CD4-positive, CD25-positive, alpha-beta regulatory T cell (primary cell): ENCODE measurements around the gene NME9. TPM values are rescaled to one million over a fixed set of nuclear protein-coding genes. Genes with fewer than 3 reads are reported as not detected.

Source experiments
- ATAC-seq, 2 donors: fragments of 150-1000 bp; cut with Tn5 transposase; one replicate each; pipeline ENCODE4 v1.10.0; 2021; ENCODE audit warnings: low read depth in 2 of 2, moderate number of reproducible peaks in 2 of 2, moderate library complexity in 1 of 2
- DNase-seq, 3 donors: peaks; one replicate each; pipeline versions ENCODE4 v3.0.0 to v3.0.0-alpha.2; 2012 to 2022; ENCODE audit warnings: mixed read lengths in 1 of 3
- H3K27ac ChIP-seq: one replicate; pipeline ENCODE4 v1.7.0; 2013; ENCODE audit warnings: mild to moderate bottlenecking, low read length; ENCODE audit not compliant: insufficient read depth, poor library complexity, severe bottlenecking
- H3K27me3 ChIP-seq: one replicate; pipeline ENCODE4 v1.7.0; 2013; ENCODE audit warnings: low read length; ENCODE audit not compliant: control insufficient read depth, insufficient read depth
- H3K36me3 ChIP-seq: one replicate; pipeline ENCODE4 v1.7.0; 2013; ENCODE audit warnings: mild to moderate bottlenecking, low read length, moderate library complexity; ENCODE audit not compliant: control insufficient read depth, insufficient read depth
- H3K4me1 ChIP-seq: 2 replicates; pipeline ENCODE4 v1.7.0; 2013; ENCODE audit warnings: mild to moderate bottlenecking, low read length; ENCODE audit not compliant: insufficient read depth, control insufficient read depth, poor library complexity, severe bottlenecking
- H3K4me3 ChIP-seq: one replicate; pipeline ENCODE4 v1.7.0; 2013; ENCODE audit warnings: low read depth, mild to moderate bottlenecking, low read length, moderate library complexity
- H3K9me3 ChIP-seq, 2 experiments: 1 replicate in 1 of 2; 2 replicates in 1 of 2; pipeline ENCODE4 v1.7.0; 2013; ENCODE audit warnings: low read length in 2 of 2, mild to moderate bottlenecking in 1 of 2, moderate library complexity in 1 of 2; ENCODE audit not compliant: control insufficient read depth in 2 of 2
- H3K27ac Mint-ChIP-seq, 3 donors: one replicate each; pipeline ENCODE4 v1.8.0; 2020 to 2022; ENCODE audit warnings: mild to moderate bottlenecking in 3 of 3, mixed read lengths in 3 of 3, moderate library complexity in 2 of 3
- H3K27me3 Mint-ChIP-seq: one replicate; pipeline ENCODE4 v1.8.0; 2022; ENCODE audit warnings: mild to moderate bottlenecking, mixed read lengths
- H3K36me3 Mint-ChIP-seq: one replicate; pipeline ENCODE4 v1.8.0; 2020; ENCODE audit warnings: mixed read lengths
- H3K4me1 Mint-ChIP-seq, 4 donors: one replicate each; pipeline ENCODE4 v1.8.0; 2020 to 2022; ENCODE audit warnings: mixed read lengths in 4 of 4, mild to moderate bottlenecking in 1 of 4
- H3K4me3 Mint-ChIP-seq, 4 donors: one replicate each; pipeline ENCODE4 v1.8.0; 2020 to 2022; ENCODE audit warnings: mild to moderate bottlenecking in 4 of 4, mixed read lengths in 4 of 4, moderate library complexity in 3 of 4
- H3K9me3 Mint-ChIP-seq, 7 donors: one replicate each; pipeline ENCODE4 v1.8.0; 2020 to 2022; ENCODE audit warnings: mixed read lengths in 7 of 7, mild to moderate bottlenecking in 3 of 7, moderate library complexity in 2 of 7
- polyA plus RNA-seq, 4 donors: library from polyadenylated mRNA; unstranded; fragments of 300-500 nt; fragmentation: Illumina TruSeq; gene quantifications; one replicate each; pipeline ENCODE4 v1.2.3, GENCODE V29; 2021
- total RNA-seq: library from RNA; stranded (reverse); gene quantifications from one replicate; pipeline ENCODE4 v1.2.3, GENCODE V29; 2022

NME9 gene
- total and polyA plus RNA-seq, 5 donors from 2014 or later, result 0.33 to 1.3 (median 0.71) TPM; not detected in 1

GRCh38 chr3:138284957-138285477, 44.6 kb downstream of the NME9 start:
- Mint-ChIP-seq H3K27me3 (no peaks in the 10 kb centered on the region), H3K9me3 (peaks cover 0 to 1% (median 0%) of the 10 kb centered on the region in 7 donors), H3K27ac (no peak overlapping the region), H3K4me3 (no peak overlapping the region), H3K36me3 (peaks cover 24% of the 10 kb centered on the region), H3K4me1 (peaks cover 0 to 2% (median 0%) of the 10 kb centered on the region in 4 donors)
- no peak overlapping the region for H3K27ac ChIP-seq
- no peaks in the 10 kb centered on the region for H3K27me3 ChIP-seq
- ATAC-seq (no peak), DNase-seq (no peak)
- H3K36me3 ChIP-seq, result peaks cover 50% of the 10 kb centered on the region
- no peak overlapping the region for H3K4me3 ChIP-seq
- no peaks in the 10 kb centered on the region for H3K4me1 ChIP-seq
- H3K9me3 ChIP-seq, result no peaks in the 10 kb centered on the region

GRCh38 chr3:138284079-138284478, 45.6 kb downstream of the NME9 start:
- no peak for DNase-seq
- no peaks in the 10 kb centered on the region for H3K9me3 ChIP-seq
- H3K4me3 ChIP-seq, result no peak overlapping the region
- no peak overlapping the region for H3K27ac ChIP-seq
- no peak overlapping the region for H3K4me3 Mint-ChIP-seq
- H3K9me3 Mint-ChIP-seq, result peaks cover 0 to 1% (median 0%) of the 10 kb centered on the region in 7 donors
- no peaks in the 10 kb centered on the region for H3K4me1 ChIP-seq
- peaks cover 41% of the 10 kb centered on the region for H3K36me3 ChIP-seq
- no peaks in the 10 kb centered on the region for H3K27me3 Mint-ChIP-seq
- H3K36me3 Mint-ChIP-seq, result peaks cover 22% of the 10 kb centered on the region
- H3K4me1 Mint-ChIP-seq, result peaks cover 0 to 2% (median 0%) of the 10 kb centered on the region in 4 donors
- H3K27me3 ChIP-seq, result no peaks in the 10 kb centered on the region
- ATAC-seq, result no peak
- H3K27ac Mint-ChIP-seq, result peak overlapping the region in 1 of 3 donors; percentile 18

GRCh38 chr3:138282836-138283235, 46.8 kb downstream of the NME9 start:
- Mint-ChIP-seq H3K27ac (peak overlapping the region in 1 of 3 donors; percentile 54), H3K36me3 (peaks cover 16% of the 10 kb centered on the region), H3K27me3 (no peaks in the 10 kb centered on the region), H3K4me1 (peaks cover 0 to 2% (median 0%) of the 10 kb centered on the region in 4 donors), H3K9me3 (no peaks in the 10 kb centered on the region), H3K4me3 (no peak overlapping the region)
- Histone ChIP-seq H3K36me3 (peaks cover 37% of the 10 kb centered on the region), H3K27ac (no peak overlapping the region), H3K4me1 (no peaks in the 10 kb centered on the region), H3K9me3 (no peaks in the 10 kb centered on the region), H3K27me3 (no peaks in the 10 kb centered on the region), H3K4me3 (no peak overlapping the region)
- no peak for DNase-seq
- ATAC-seq, result no peak

- Histone ChIP-seq H3K4me3 (no peak overlapping the region), H3K27ac (no peak overlapping the region), H3K9me3 (no peaks in the 10 kb centered on the region), H3K27me3 (no peaks in the 10 kb centered on the region), H3K4me1 (no peaks in the 10 kb centered on the region), H3K36me3 (peaks cover 31% of the 10 kb centered on the region)
- Mint-ChIP-seq H3K4me1 (peaks cover 0 to 2% (median 0%) of the 10 kb centered on the region in 4 donors), H3K27me3 (no peaks in the 10 kb centered on the region), H3K36me3 (peaks cover 22% of the 10 kb centered on the region), H3K4me3 (no peak overlapping the region), H3K27ac (no peak overlapping the region), H3K9me3 (no peaks in the 10 kb centered on the region)
- DNase-seq (no peak), ATAC-seq (no peak)
Measured at GRCh38 chr3:138281561-138281960, 48.1 kb downstream of the NME9 start.

GRCh38 chr3:138271189-138271794, 58.4 kb downstream of the NME9 start:
- no peaks in the 10 kb centered on the region for H3K4me1 ChIP-seq
- peaks cover 55% of the 10 kb centered on the region for H3K36me3 ChIP-seq
- H3K27ac ChIP-seq, result no peak overlapping the region

GRCh38 chr3:138270245-138270644, 59.4 kb downstream of the NME9 start:
- Histone ChIP-seq H3K4me3 (no peak overlapping the region), H3K27ac (no peak overlapping the region), H3K27me3 (no peaks in the 10 kb centered on the region), H3K9me3 (no peaks in the 10 kb centered on the region), H3K36me3 (peaks cover 48% of the 10 kb centered on the region), H3K4me1 (no peaks in the 10 kb centered on the region)
- Mint-ChIP-seq H3K4me1 (peaks cover 0 to 4% (median 2%) of the 10 kb centered on the region in 4 donors), H3K4me3 (no peak overlapping the region), H3K9me3 (peaks cover 0 to 1% (median 0%) of the 10 kb centered on the region in 7 donors), H3K27me3 (no peaks in the 10 kb centered on the region), H3K27ac (no peak overlapping the region), H3K36me3 (peaks cover 60% of the 10 kb centered on the region)
- no peak for ATAC-seq
- DNase-seq, result no peak

More at GRCh38 chr3:138271189-138271794, 58.4 kb downstream of the NME9 start:
- H3K9me3 Mint-ChIP-seq, result no peaks in the 10 kb centered on the region
- Histone ChIP-seq H3K9me3 (no peaks in the 10 kb centered on the region), H3K27me3 (no peaks in the 10 kb centered on the region), H3K4me3 (no peak overlapping the region)
- no peak overlapping the region for H3K4me3 Mint-ChIP-seq
- no peak for DNase-seq
- no peak for ATAC-seq
- peaks cover 58% of the 10 kb centered on the region for H3K36me3 Mint-ChIP-seq
- H3K4me1 Mint-ChIP-seq, result peaks cover 0 to 4% (median under 1%) of the 10 kb centered on the region in 4 donors
- no peaks in the 10 kb centered on the region for H3K27me3 Mint-ChIP-seq
- H3K27ac Mint-ChIP-seq, result peak overlapping the region; percentile 11 to 48 (median 30)

- Histone ChIP-seq H3K27me3 (no peaks in the 10 kb centered on the region), H3K4me1 (no peaks in the 10 kb centered on the region), H3K9me3 (no peaks in the 10 kb centered on the region), H3K27ac (no peak overlapping the region), H3K36me3 (peaks cover 29% of the 10 kb centered on the region), H3K4me3 (no peak overlapping the region)
- ATAC-seq (no peak), DNase-seq (no peak)
- Mint-ChIP-seq H3K4me3 (no peak overlapping the region), H3K27ac (no peak overlapping the region), H3K9me3 (peaks cover 0 to 1% (median 0%) of the 10 kb centered on the region in 7 donors), H3K27me3 (no peaks in the 10 kb centered on the region), H3K4me1 (peaks cover 0 to 4% (median 2%) of the 10 kb centered on the region in 4 donors), H3K36me3 (peaks cover 48% of the 10 kb centered on the region)
Measured at GRCh38 chr3:138267083-138267482, 62.6 kb downstream of the NME9 start.

- Mint-ChIP-seq H3K9me3 (peaks cover 0 to 1% (median 0%) of the 10 kb centered on the region in 7 donors), H3K36me3 (peaks cover 40% of the 10 kb centered on the region)
- H3K4me1 ChIP-seq, result no peaks in the 10 kb centered on the region
Measured at GRCh38 chr3:138265745-138266144, 63.9 kb downstream of the NME9 start.

More at GRCh38 chr3:138265745-138266144, 63.9 kb downstream of the NME9 start:
- Mint-ChIP-seq H3K4me3 (no peak overlapping the region), H3K27ac (peak overlapping the region in 1 of 3 donors; percentile 70), H3K4me1 (peaks cover 0 to 10% (median 3%) of the 10 kb centered on the region in 4 donors), H3K27me3 (no peaks in the 10 kb centered on the region)
- ATAC-seq (no peak), DNase-seq (no peak)
- no peaks in the 10 kb centered on the region for H3K9me3 ChIP-seq
- no peaks in the 10 kb centered on the region for H3K27me3 ChIP-seq
- no peak overlapping the region for H3K27ac ChIP-seq
- H3K4me3 ChIP-seq, result no peak overlapping the region
- H3K36me3 ChIP-seq, result peaks cover 26% of the 10 kb centered on the region
